ENCODE measurements around the gene ATP10A. TPM values are rescaled to one million over a fixed set of nuclear protein-coding genes. Genes with fewer than 3 reads are reported as not detected.

The ATP10A gene
- total RNA-seq, 3 donors from 2014 or later = 6.4 to 17.4 (median 7.2) TPM

DNA sequence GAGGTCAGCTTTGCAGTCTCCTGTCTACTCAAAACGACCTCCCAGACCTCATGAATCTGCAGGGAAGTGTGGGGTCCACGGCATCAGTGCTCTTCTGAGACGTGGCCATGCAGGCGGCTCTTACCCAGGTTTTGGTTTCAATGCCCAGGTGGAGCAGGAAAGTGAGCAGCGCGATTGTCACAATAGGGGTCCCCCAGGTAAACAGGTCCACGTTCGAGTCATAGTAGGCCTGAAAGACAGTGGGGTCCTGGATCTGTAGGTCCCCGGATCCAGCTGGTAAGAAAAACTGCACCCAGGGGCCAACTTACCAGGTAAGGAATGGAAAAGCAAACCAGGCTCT lies 182.5 kb downstream of the ATP10A start:
- no peak for DNase-seq (ENCODE audit: low spot score in 2 of 2)
- no peak overlapping the region for H3K27ac ChIP-seq

DNA sequence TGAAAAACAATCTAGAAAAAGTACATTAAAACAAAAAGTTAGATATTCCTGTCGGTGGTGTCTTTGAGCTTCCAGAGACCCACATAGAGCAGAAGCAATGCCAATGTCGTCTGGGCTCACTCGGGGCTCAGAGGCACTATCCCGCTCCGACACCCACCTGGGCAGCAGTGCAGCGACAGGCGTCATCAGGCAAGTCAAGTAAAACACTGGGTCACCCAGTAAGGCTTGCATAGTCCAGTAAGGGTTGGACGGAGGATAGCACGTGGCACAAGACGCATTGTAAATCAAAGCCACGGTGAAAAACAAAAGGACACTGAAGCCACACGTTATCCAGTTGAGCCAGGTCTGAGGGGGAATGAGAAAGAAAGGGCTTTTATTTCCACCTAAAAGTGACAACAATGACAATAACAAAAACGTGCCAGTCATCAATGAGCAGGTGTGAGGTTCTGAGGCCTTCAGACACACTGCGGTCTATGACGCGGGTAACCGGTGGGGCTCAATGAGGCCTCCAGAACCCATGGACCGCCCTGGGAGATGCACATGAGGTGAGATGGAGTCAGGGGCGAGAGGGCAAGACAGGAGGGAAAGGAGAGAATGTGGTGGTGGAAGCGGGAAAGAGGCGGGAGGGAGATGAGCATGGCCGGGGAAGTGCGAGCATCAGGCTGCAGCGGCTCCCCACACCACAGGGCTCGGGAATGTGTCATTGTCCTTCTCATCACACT lies 183.0 kb downstream of the ATP10A start:
- H3K36me3 ChIP-seq = no peaks in the 10 kb centered on the region
- intact Hi-C loops (cut with DNase I; ENCODE audit: low total_unique reads) = no loop called here
- no peaks in the 10 kb centered on the region for H3K27me3 ChIP-seq
- H3K4me1 ChIP-seq = no peaks in the 10 kb centered on the region
- TF ChIP-seq POLR2AphosphoS5 (IDR thresholded peaks at IDR 0.05) (no peak), CTCF (IDR thresholded peaks at IDR 0.05) (no peak), POLR2A (IDR thresholded peaks at IDR 0.05) (no peak)
- H3K27ac ChIP-seq = no peak overlapping the region
- no peak for DNase-seq (ENCODE audit: low spot score in 2 of 2)
- no peaks in the 10 kb centered on the region for H3K9me3 ChIP-seq
- H3K4me3 ChIP-seq = no peak overlapping the region

More for the DNA sequence above, 182.5 kb downstream of the ATP10A start:
- Histone ChIP-seq H3K27me3 (no peaks in the 10 kb centered on the region), H3K4me3 (no peak overlapping the region), H3K36me3 (no peaks in the 10 kb centered on the region), H3K9me3 (no peaks in the 10 kb centered on the region), H3K4me1 (no peaks in the 10 kb centered on the region)
- TF ChIP-seq POLR2AphosphoS5 (IDR thresholded peaks at IDR 0.05) (no peak), CTCF (IDR thresholded peaks at IDR 0.05) (no peak), POLR2A (IDR thresholded peaks at IDR 0.05) (no peak)
- intact Hi-C loops (cut with DNase I; ENCODE audit: low total_unique reads) = no loop called here

DNA sequence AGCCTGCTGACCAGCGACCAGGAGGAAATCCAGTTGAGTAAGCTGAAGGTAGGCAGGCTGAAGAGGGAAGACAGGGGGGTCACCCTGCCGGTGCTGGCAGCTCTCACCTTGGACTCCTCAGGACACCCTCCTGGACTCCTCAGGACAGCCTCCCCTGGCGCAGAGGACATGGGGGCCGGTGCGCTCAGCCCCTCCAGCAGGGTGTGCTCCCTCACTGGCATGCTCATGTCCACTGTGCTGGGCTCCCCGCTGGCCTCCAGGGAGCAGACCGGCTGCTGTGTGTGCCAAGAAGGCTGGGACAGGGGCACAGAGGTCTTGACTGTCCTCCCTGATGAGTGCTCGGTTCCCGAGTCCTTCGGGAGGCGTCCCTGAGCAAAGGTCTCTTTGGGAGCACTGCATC lies 183.6 kb downstream of the ATP10A start:
- Histone ChIP-seq H3K27me3 (no peaks in the 10 kb centered on the region), H3K9me3 (no peaks in the 10 kb centered on the region), H3K4me1 (no peaks in the 10 kb centered on the region), H3K4me3 (no peak overlapping the region), H3K27ac (no peak overlapping the region), H3K36me3 (no peaks in the 10 kb centered on the region)
- TF ChIP-seq POLR2AphosphoS5 (IDR thresholded peaks at IDR 0.05) (no peak), CTCF (IDR thresholded peaks at IDR 0.05) (no peak), POLR2A (IDR thresholded peaks at IDR 0.05) (no peak)
- intact Hi-C loops (cut with DNase I; ENCODE audit: low total_unique reads) = no loop called here
- no peak for DNase-seq (ENCODE audit: low spot score in 2 of 2)

DNA sequence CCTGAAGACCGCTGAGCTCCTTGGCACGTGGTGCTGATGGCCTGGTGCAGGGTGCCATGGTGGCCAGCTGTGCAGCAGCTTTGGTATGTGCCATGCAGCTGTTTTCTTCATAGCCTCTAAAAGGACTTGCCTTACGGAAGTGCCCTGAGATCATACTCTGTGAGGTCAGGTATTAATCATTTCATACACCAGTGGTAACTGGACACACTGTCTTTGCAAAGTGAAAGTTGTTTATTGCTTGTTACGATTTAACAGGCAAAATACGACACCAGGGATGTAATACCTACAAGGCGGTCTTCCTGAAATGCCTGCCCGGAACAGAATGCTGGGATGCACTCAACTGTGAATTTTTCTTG lies 184.6 kb downstream of the ATP10A start:
- DNase-seq (ENCODE audit: low spot score in 2 of 2) = no peak
- TF ChIP-seq CTCF (IDR thresholded peaks at IDR 0.05) (no peak), POLR2AphosphoS5 (IDR thresholded peaks at IDR 0.05) (no peak), POLR2A (IDR thresholded peaks at IDR 0.05) (no peak)
- intact Hi-C loops (cut with DNase I; ENCODE audit: low total_unique reads) = no loop called here
- H3K9me3 ChIP-seq = no peaks in the 10 kb centered on the region
- H3K4me3 ChIP-seq = no peak overlapping the region
- no peak overlapping the region for H3K27ac ChIP-seq
- no peaks in the 10 kb centered on the region for H3K4me1 ChIP-seq
- no peaks in the 10 kb centered on the region for H3K36me3 ChIP-seq
- no peaks in the 10 kb centered on the region for H3K27me3 ChIP-seq

DNA sequence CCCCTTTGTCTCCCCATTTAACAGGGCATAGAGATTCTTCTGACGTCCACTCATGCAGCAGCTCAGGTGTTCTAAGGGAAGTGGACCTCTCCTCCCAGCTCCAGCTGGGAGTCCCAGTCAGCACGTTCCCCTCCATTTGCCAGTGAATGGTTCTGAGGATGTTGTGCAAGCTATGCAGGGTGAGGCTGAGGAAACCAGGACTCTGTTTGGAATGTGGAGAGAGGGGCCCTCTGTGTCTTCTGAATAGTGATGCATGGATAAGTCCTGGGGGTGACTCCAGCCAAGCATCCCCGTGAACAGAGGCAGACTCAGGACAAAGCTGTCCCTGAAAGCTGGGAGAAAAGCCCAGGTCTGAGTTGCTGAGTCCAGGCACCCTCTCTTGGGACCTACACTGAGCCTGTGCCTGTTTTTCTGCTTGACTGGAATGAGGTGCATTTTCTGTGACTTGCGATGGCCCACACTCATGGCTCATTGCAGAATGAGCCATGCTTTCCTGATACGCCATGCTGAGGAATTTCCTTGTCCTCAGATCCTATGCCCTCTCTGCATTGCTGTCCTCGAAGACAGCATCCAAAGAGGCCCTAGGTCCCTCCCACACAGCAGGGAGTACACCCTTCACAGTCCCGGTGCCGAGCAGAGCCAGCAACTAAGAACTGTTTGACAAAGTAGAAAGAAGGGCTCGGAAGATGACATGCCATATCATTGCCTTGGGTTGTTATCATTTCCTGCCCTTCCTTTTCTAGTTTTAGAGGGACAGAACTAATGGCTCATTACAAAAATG lies 185.2 kb downstream of the ATP10A start:
- intact Hi-C loops (cut with DNase I; ENCODE audit: low total_unique reads) = no loop called here
- DNase-seq (ENCODE audit: low spot score in 2 of 2) = no peak
- Histone ChIP-seq H3K9me3 (no peaks in the 10 kb centered on the region), H3K27ac (no peak overlapping the region), H3K27me3 (no peaks in the 10 kb centered on the region), H3K4me1 (no peaks in the 10 kb centered on the region), H3K4me3 (no peak overlapping the region), H3K36me3 (no peaks in the 10 kb centered on the region)
- TF ChIP-seq CTCF (IDR thresholded peaks at IDR 0.05) (no peak), POLR2A (IDR thresholded peaks at IDR 0.05) (no peak), POLR2AphosphoS5 (IDR thresholded peaks at IDR 0.05) (no peak)
